ENCODE results near the gene FAF2.

The FAF2 gene

DNA sequence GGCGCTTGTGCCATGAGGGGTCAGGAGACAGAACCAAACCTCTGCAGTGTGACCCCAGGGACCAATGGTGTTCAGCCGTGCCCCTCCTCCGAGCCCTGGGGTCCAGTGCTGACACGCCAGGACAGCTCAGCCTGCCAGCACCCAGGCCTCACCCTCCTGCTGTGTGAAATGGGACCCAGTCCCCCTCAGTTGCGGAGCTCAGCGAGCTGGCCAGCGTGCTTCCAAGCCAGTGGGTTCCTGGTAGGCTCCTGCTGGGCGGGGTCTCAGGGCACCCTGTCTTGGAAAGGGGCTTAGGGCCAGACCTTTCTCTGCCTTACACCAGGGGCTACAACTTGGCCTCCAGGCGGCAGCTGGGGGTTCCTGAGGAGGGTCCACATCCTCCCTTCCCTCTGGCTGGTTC is 84.6 kb downstream of the FAF2 start:
- H3K4me3 Mint-ChIP-seq, result peak overlapping the region; percentile 99
- peak overlapping the region; percentile 96 for H3K27ac Mint-ChIP-seq
- peaks cover 37% of the 10 kb centered on the region for H3K4me1 Mint-ChIP-seq (ENCODE audit: low read depth)

DNA sequence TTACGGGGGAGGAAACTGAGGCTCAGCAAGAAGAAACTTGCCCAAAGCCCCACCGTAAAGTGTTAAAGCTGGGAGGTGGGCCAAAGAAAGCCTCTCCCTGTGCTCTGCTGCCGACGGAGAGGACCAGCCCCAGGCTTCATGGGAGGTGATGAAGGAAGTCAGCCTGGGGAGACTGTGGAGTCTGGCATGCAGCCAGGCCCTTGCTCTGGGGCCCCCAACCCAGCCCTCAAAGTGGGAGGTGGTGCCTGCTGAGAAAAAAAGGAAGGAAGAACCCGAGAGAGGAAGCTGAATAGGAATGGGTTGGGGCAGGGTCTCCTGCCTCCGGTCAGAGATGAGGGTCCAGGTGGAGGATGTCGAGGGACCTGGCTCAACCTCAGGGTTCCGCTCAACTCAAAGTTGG is 85.2 kb downstream of the FAF2 start:
- H3K4me3 Mint-ChIP-seq, result peak overlapping the region; percentile 99
- peaks cover 39% of the 10 kb centered on the region for H3K36me3 Mint-ChIP-seq (ENCODE audit: low read depth)
- peaks cover 43% of the 10 kb centered on the region for H3K4me1 Mint-ChIP-seq (ENCODE audit: low read depth)
- H3K27ac Mint-ChIP-seq, result peak overlapping the region; percentile 96
- H3K9me3 Mint-ChIP-seq, result no peaks in the 10 kb centered on the region
- H3K27me3 Mint-ChIP-seq (ENCODE audit: low read depth), result no peaks in the 10 kb centered on the region

More for the DNA sequence above, 84.6 kb downstream of the FAF2 start:
- H3K27me3 Mint-ChIP-seq (ENCODE audit: low read depth), result no peaks in the 10 kb centered on the region
- peaks cover 43% of the 10 kb centered on the region for H3K36me3 Mint-ChIP-seq (ENCODE audit: low read depth)
- no peaks in the 10 kb centered on the region for H3K9me3 Mint-ChIP-seq

GRCh38 chr5:176533894-176534611 is 85.9 kb downstream of the FAF2 start:
- no peaks in the 10 kb centered on the region for H3K27me3 Mint-ChIP-seq (ENCODE audit: low read depth)
- H3K4me1 Mint-ChIP-seq (ENCODE audit: low read depth), result peaks cover 48% of the 10 kb centered on the region
- peak overlapping the region; percentile 99 for H3K4me3 Mint-ChIP-seq
- peak overlapping the region; percentile 96 for H3K27ac Mint-ChIP-seq
- H3K36me3 Mint-ChIP-seq (ENCODE audit: low read depth), result peaks cover 37% of the 10 kb centered on the region
- no peaks in the 10 kb centered on the region for H3K9me3 Mint-ChIP-seq

- Mint-ChIP-seq H3K36me3 (ENCODE audit: low read depth) (peaks cover 34% of the 10 kb centered on the region), H3K4me1 (ENCODE audit: low read depth) (peaks cover 48% of the 10 kb centered on the region)
Measured at GRCh38 chr5:176534640-176535039, 86.5 kb downstream of the FAF2 start.

DNA sequence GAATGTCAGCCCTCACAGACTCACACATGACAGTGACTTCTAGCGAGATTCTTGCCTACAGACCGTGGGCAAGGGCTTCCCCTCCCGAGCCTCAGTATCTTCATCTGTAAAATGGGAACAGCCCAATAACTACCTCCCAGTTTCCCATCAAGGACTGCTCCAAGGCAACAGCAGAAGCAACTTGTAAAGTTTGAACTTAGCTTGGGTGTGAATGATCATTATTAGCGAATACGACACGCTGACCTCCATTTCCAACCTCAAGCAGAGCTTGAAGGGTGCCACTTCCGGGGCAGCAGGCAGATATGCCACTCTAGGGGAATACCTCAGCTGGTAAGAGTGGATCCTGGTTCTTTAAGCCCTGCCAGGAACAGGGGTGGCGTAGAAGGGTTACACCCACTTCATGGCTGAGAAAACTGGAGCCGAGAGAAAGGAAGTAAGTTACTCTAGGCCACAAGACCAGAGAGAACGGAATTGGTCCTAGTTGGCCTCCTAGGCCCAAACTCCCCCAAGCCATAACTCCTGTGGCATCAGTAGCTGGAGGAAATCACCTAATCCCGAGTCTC is 87.0 kb downstream of the FAF2 start:
- peaks cover 51% of the 10 kb centered on the region for H3K4me1 Mint-ChIP-seq (ENCODE audit: low read depth)

More at GRCh38 chr5:176534640-176535039, 86.5 kb downstream of the FAF2 start:
- peak overlapping the region; percentile 96 for H3K27ac Mint-ChIP-seq
- H3K4me3 Mint-ChIP-seq, result peak overlapping the region; percentile 99
- no peaks in the 10 kb centered on the region for H3K9me3 Mint-ChIP-seq
- H3K27me3 Mint-ChIP-seq (ENCODE audit: low read depth), result no peaks in the 10 kb centered on the region

DNA sequence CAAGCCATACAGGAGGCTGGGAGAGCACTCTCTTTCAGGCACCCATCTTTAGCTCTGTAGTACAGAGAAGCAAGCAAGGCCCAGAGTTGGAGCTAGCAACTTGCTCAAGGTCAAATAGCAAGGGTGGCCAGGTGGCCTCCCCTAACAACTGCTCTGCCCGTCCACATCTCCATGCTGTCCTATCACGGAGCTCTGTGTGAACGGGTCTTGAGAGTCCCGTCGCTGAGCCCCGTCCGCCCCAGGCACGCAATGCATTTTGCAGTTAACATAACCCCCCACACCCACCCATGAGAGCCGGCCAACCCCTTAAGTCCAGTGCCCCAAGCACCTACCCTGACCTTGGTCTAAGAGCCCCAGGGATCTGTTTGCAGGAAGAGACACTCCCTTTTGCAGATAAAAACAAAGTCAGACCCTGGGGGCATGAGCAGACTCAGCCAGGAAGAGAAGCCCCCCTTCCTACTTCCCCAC is 87.5 kb downstream of the FAF2 start:
- Mint-ChIP-seq H3K27ac (peak overlapping the region; percentile 96), H3K27me3 (ENCODE audit: low read depth) (no peaks in the 10 kb centered on the region), H3K4me3 (peak overlapping the region; percentile 99), H3K4me1 (ENCODE audit: low read depth) (peaks cover 56% of the 10 kb centered on the region), H3K36me3 (ENCODE audit: low read depth) (peaks cover 32% of the 10 kb centered on the region), H3K9me3 (no peaks in the 10 kb centered on the region)

More for the DNA sequence above, 87.0 kb downstream of the FAF2 start:
- Mint-ChIP-seq H3K4me3 (peak overlapping the region; percentile 99), H3K9me3 (no peaks in the 10 kb centered on the region), H3K27me3 (ENCODE audit: low read depth) (no peaks in the 10 kb centered on the region), H3K27ac (peak overlapping the region; percentile 96), H3K36me3 (ENCODE audit: low read depth) (peaks cover 32% of the 10 kb centered on the region)

- peak overlapping the region; percentile 99 for H3K4me3 Mint-ChIP-seq
- no peaks in the 10 kb centered on the region for H3K9me3 Mint-ChIP-seq
- peaks cover 29% of the 10 kb centered on the region for H3K36me3 Mint-ChIP-seq (ENCODE audit: low read depth)
- H3K27ac Mint-ChIP-seq, result peak overlapping the region; percentile 96
- peaks cover 60% of the 10 kb centered on the region for H3K4me1 Mint-ChIP-seq (ENCODE audit: low read depth)
- H3K27me3 Mint-ChIP-seq (ENCODE audit: low read depth), result no peaks in the 10 kb centered on the region
Measured at GRCh38 chr5:176536132-176536901, 88.1 kb downstream of the FAF2 start.

DNA sequence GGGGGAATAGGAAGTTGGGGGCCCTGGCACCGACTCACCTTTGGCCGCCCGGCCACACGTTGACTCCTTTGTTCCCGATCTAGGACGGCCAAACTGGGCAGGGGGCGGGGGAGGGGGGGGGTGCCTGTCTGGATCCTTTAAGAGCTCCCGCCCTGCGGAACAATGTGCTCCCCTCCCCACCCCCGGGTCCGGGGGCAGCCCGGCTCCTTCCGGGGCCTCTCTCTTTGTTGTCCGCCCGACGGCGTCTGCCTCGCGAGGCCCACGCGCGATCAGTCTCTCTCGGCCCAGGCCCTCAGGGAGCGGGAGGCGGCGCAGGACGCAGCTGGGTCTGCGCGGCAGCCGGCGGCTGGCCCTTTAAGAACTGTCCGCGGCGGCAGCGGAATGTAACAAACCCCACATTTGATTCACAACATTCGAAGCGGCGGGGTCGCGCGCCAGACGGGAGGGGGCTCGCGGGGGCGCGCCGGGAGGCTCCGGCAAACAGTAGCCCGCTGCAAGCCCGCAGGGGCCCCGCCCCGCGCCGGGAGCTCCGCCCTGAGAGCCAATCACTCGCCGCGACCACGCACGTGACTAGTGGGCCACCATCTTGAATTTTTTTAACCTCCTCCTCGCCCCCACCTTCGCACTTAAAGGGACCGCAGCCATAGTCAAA is 88.8 kb downstream of the FAF2 start, which contains the start of gene RNF44:
Gene RNF44, minus strand, starts transcription at position 501 of the 652 bp plus-strand sequence. CDS start 4,930 bp downstream, outside the sequence.
- no peaks in the 10 kb centered on the region for H3K27me3 Mint-ChIP-seq (ENCODE audit: low read depth)
- peak within 1 kb of the TSS; percentile 97 for H3K27ac Mint-ChIP-seq
- H3K4me1 Mint-ChIP-seq (ENCODE audit: low read depth), result peaks cover 62% of the 10 kb centered on the region
- H3K4me3 Mint-ChIP-seq, result peak within 1 kb of the TSS; percentile 99
- H3K36me3 Mint-ChIP-seq (ENCODE audit: low read depth), result peaks cover 26% of the 10 kb centered on the region
- H3K9me3 Mint-ChIP-seq, result no peaks in the 10 kb centered on the region

- H3K27ac Mint-ChIP-seq, result peak overlapping the region; percentile 97
- H3K4me1 Mint-ChIP-seq (ENCODE audit: low read depth), result peaks cover 67% of the 10 kb centered on the region
- H3K27me3 Mint-ChIP-seq (ENCODE audit: low read depth), result no peaks in the 10 kb centered on the region
- H3K36me3 Mint-ChIP-seq (ENCODE audit: low read depth), result peaks cover 26% of the 10 kb centered on the region
- H3K4me3 Mint-ChIP-seq, result peak overlapping the region; percentile 99
- no peaks in the 10 kb centered on the region for H3K9me3 Mint-ChIP-seq
Measured at GRCh38 chr5:176537554-176538229, 89.5 kb downstream of the FAF2 start.

DNA sequence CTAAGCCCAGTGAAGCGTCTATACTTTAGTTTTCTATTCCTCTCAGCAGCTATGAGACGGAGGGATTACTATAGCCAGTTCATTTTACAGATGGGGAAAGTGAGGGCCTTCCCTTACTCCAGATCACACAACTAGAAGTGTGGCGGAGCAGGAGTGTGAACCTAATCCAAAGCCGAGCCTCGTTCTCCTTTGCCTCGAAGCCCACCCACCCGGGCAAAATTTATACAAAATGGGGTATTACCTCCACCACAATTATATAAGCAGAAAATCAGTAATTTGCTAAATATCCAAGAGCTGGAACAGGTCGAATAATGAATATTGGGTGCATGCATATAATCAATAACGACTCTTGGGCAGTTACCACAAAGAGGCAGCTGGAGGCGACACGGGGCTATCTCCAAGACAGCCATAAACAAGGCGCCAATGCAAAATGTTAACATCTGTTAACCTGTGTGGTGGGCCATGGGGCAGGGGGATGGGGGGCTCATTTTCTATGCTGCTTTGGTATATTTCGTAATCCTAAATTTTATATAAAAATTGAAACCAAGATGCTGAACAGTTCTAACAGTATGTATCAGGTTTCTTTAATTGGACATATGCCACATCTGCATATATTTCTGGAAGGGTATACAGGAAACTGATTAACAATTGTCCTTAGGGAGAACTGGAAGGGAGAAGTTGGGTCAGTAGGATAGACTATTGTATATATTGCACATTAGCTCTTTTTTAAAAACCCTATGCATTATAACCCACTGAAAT is 90.2 kb downstream of the FAF2 start:
- peak overlapping the region; percentile 97 for H3K27ac Mint-ChIP-seq
- H3K36me3 Mint-ChIP-seq (ENCODE audit: low read depth), result peaks cover 23% of the 10 kb centered on the region

GRCh38 chr5:176538989-176539384 is 90.8 kb downstream of the FAF2 start:
- Mint-ChIP-seq H3K9me3 (no peaks in the 10 kb centered on the region), H3K27me3 (ENCODE audit: low read depth) (no peaks in the 10 kb centered on the region), H3K4me1 (ENCODE audit: low read depth) (peaks cover 60% of the 10 kb centered on the region), H3K4me3 (no peak overlapping the region), H3K27ac (no peak overlapping the region), H3K36me3 (ENCODE audit: low read depth) (peaks cover 18% of the 10 kb centered on the region)

More for the DNA sequence above, 90.2 kb downstream of the FAF2 start:
- no peaks in the 10 kb centered on the region for H3K27me3 Mint-ChIP-seq (ENCODE audit: low read depth)
- peaks cover 63% of the 10 kb centered on the region for H3K4me1 Mint-ChIP-seq (ENCODE audit: low read depth)
- peak overlapping the region; percentile 99 for H3K4me3 Mint-ChIP-seq
- H3K9me3 Mint-ChIP-seq, result no peaks in the 10 kb centered on the region

DNA sequence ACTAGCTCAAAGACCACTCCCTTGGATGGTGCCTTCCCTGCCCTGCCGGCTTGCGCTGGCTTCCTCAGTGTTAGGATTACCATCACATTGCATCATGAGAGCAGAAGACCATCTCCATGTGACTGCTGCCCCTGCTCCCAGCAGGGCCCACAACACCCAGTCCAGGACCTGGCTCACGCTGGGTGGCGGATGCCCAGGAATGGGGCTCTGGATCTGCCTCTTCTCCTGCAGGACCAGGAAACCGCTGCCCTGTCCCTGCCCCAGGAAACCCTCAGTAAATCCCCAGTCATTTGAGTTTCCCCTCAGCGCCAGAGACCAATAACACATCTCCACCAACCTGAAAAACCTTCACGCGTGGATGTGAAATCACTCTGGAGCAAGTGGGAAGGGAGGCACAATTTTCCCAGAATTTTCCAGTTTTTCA is 92.3 kb downstream of the FAF2 start:
- no peaks in the 10 kb centered on the region for H3K9me3 Mint-ChIP-seq
- peak overlapping the region; percentile 70 for H3K27ac Mint-ChIP-seq
- H3K27me3 Mint-ChIP-seq (ENCODE audit: low read depth), result no peaks in the 10 kb centered on the region
- no peak overlapping the region for H3K4me3 Mint-ChIP-seq
- H3K36me3 Mint-ChIP-seq (ENCODE audit: low read depth), result peaks cover 7% of the 10 kb centered on the region
- peaks cover 54% of the 10 kb centered on the region for H3K4me1 Mint-ChIP-seq (ENCODE audit: low read depth)

DNA sequence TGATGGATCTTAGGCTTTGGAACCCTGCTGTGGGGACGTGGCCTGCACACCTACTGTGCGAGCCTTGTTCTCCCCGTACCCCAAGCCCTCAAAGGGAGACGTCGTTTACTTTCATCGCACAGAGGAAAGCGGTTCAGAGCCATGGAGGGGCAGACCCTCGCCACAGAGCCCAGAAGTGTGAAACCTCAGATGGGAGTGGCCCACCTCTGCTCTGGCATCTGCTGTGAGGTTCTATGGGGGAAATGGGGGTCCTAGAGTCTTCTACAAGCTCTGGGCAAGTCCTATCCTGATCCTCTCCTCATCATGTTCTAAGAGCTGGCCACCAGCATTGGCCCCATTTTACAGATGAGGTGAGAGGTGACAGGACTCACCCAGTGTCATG is 92.8 kb downstream of the FAF2 start:
- H3K4me1 Mint-ChIP-seq (ENCODE audit: low read depth), result peaks cover 54% of the 10 kb centered on the region
- H3K36me3 Mint-ChIP-seq (ENCODE audit: low read depth), result peaks cover 2% of the 10 kb centered on the region
- H3K27ac Mint-ChIP-seq, result peak overlapping the region; percentile 96
- no peaks in the 10 kb centered on the region for H3K9me3 Mint-ChIP-seq
- peak overlapping the region; percentile 89 for H3K4me3 Mint-ChIP-seq
- H3K27me3 Mint-ChIP-seq (ENCODE audit: low read depth), result no peaks in the 10 kb centered on the region

Data from T-helper 1 cell treated with Interleukin-12 subunit alpha and Interleukin-12 subunit beta and Interleukin-4 antibody, amounts not matched to agents 30 μg/mL and 1 μg/mL, for 36 hours (primary cell).